ENCODE measurements around the gene TMEM17.

- no peak for TF ChIP-seq CBX8 (IDR thresholded peaks at IDR 0.05)
- TF ChIP-seq CTCF (IDR thresholded peaks at IDR 0.05) = no peak
- no peak for TF ChIP-seq MAX (IDR thresholded peaks at IDR 0.05)
- TF ChIP-seq ESRRA (IDR thresholded peaks at IDR 0.05; ENCODE audit: borderline replicate concordance, low read length) = no peak
- no peak for TF ChIP-seq FOSL2 (IDR thresholded peaks at IDR 0.05)
- TF ChIP-seq FOSL2 (CRISPR knock-in tag; IDR thresholded peaks at IDR 0.05) = no peak
- TF ChIP-seq HES2 (IDR thresholded peaks at IDR 0.05) = no peak
Measured at GRCh38 chr2:62475172-62476011, 30.6 kb downstream of the TMEM17 start.
